ENCODE data around the gene RCE1. TPM values are rescaled to one million over a fixed set of nuclear protein-coding genes. Genes with fewer than 3 reads are reported as not detected.

The RCE1 gene
- total and polyA plus RNA-seq, 10 donors = 10.0 to 27.9 (median 17.7) TPM

DNA sequence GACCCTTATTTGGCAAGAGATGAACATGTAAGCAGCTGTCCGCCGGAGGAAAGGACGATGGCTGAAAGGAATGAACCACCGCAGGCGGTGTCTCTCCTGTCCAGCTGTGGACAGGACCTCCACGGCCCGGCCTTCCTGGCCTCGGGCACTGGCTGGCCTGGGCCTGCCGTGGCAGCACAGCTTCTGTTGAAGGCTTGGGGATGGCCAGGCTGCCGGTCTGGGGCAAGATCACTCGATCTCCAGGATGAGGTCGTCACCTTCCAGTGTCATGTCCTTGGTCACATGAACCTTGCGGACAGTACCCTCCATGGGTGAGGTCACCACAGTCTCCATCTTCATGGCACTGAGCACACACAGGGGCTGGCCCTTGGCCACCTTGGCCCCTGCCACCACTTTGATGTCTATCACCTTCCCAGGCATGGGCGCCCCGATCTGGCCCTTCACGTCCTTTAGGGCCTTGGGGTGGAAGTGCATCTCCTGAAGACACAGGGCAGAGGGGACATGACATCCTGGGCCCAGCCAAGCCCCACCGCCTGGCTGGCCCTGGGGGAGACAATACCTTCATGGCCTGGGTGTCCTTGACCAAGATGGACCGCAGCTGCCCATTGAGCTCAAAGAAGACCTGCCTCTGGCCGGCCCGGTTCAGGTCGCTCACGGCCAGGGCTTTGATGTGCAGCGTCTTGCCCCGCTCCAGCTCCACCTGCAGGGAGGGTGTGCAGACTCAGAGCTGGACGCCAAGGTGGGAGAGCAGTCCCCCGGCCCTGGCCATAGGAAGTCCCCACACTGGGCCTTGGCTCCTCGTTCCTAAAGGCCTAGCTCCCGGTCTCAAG is 5.6 kb downstream of the RCE1 start:
- H3K4me1 ChIP-seq = peaks cover 7 to 34% (median 19%) of the 10 kb centered on the region in 6 donors
- intact Hi-C loops (cut with DNase I; ENCODE audit: low total_unique reads) = no loop called here
- H3K4me3 ChIP-seq = no peak overlapping the region
- DNase-seq = peak; percentile 70
- 88 to 95% (median 91%) methylated on average over 13 to 28 of the region's 28 CpGs for WGBS, 5 donors
- H3K27me3 ChIP-seq (replicated peaks in 1 of 7) = no peaks in the 10 kb centered on the region
- no peaks in the 10 kb centered on the region for H3K9me3 ChIP-seq
- no peak overlapping the region for H3K27ac ChIP-seq
- H3K36me3 ChIP-seq = peaks cover 0 to 49% (median 28%) of the 10 kb centered on the region in 6 donors
- TF ChIP-seq, protein P1, sequence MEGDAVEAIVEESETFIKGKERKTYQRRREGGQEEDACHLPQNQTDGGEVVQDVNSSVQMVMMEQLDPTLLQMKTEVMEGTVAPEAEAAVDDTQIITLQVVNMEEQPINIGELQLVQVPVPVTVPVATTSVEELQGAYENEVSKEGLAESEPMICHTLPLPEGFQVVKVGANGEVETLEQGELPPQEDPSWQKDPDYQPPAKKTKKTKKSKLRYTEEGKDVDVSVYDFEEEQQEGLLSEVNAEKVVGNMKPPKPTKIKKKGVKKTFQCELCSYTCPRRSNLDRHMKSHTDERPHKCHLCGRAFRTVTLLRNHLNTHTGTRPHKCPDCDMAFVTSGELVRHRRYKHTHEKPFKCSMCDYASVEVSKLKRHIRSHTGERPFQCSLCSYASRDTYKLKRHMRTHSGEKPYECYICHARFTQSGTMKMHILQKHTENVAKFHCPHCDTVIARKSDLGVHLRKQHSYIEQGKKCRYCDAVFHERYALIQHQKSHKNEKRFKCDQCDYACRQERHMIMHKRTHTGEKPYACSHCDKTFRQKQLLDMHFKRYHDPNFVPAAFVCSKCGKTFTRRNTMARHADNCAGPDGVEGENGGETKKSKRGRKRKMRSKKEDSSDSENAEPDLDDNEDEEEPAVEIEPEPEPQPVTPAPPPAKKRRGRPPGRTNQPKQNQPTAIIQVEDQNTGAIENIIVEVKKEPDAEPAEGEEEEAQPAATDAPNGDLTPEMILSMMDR (IDR thresholded peaks at IDR 0.05 in 8 of 11, conservative IDR thresholded peaks at IDR 0.05 in 3 of 11) = no peak
- TF ChIP-seq POLR2AphosphoS5 (IDR thresholded peaks at IDR 0.05) = peak in 1 of 3 donors; percentile 55

DNA sequence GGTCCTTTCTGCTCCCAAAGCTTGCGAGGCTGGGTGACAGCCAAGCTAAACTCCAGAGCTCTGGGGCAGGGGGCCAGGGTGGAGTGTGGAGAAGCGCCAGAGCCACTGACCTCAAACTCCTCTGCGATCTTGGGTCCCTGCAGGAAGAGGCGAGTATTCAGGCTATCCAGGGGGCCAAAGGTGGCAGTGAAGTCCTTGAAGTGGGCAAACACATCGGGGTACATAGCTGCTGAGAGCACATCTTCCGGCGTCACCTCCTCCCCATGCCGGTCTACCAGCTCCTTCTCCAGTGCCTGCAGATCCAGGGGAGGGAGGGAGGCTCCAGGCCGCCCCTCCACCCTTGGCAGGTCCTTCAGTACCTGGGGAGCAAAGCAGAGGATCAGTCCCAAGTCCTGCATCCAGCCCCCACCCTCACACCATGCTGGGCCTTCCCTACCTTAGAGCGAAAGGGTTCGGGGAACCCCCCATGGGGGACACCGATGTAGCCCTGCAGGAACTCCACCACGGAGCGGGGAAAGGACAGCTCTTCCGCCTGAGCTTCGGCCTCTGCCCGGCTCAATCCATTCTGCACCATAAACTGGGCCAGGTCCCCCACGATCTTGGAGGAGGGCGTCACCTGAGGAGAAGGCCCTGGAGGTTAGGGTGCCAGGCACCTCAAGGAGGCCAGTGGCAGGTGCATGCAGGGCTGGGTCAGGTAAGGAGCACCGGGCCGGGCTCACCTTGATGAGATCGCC is 6.4 kb downstream of the RCE1 start:
- Histone ChIP-seq H3K9me3 (no peaks in the 10 kb centered on the region), H3K27me3 (replicated peaks in 1 of 7) (no peaks in the 10 kb centered on the region), H3K27ac (no peak overlapping the region), H3K4me1 (peaks cover 0 to 26% (median 12%) of the 10 kb centered on the region in 6 donors), H3K4me3 (no peak overlapping the region), H3K36me3 (peaks cover 0 to 49% (median 28%) of the 10 kb centered on the region in 6 donors)
- WGBS, 5 donors = 87 to 95% (median 93%) methylated on average over 16 to 22 of the region's 22 CpGs
- intact Hi-C loops (cut with DNase I; ENCODE audit: low total_unique reads) = no loop called here
- TF ChIP-seq POLR2A (IDR thresholded peaks at IDR 0.05) (no peak), POLR2AphosphoS5 (IDR thresholded peaks at IDR 0.05) (no peak)
- TF ChIP-seq, protein P1 (IDR thresholded peaks at IDR 0.05 in 8 of 11, conservative IDR thresholded peaks at IDR 0.05 in 3 of 11) = no peak
- DNase-seq = peak; percentile 58

DNA sequence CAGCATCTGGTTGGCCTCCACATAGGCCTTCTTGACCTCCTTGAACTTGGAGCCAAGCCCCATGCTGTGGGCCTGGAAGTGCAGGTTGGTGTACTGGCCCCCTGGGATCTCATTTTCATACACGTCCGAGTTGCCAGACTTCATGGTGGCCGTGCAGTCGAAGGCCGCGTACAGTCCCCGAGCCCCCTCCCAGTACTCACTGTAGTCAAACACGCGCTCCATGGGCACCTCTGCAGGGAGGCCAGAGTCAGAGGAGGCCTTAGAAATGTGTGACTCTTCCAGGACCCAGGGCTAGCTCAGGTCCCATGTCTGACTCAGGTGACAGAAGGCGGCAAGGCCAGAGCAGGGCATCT is 7.0 kb downstream of the RCE1 start:
- no peak overlapping the region for H3K4me3 ChIP-seq
- peaks cover 0 to 24% (median 8%) of the 10 kb centered on the region in 6 donors for H3K4me1 ChIP-seq
- WGBS, 5 donors = 90 to 97% (median 93%) methylated on average over 8 to 10 of the region's 10 CpGs
- intact Hi-C loops (cut with DNase I; ENCODE audit: low total_unique reads) = no loop called here
- no peaks in the 10 kb centered on the region for H3K9me3 ChIP-seq
- peak; percentile 64 for DNase-seq
- H3K27ac ChIP-seq = no peak overlapping the region
- no peaks in the 10 kb centered on the region for H3K27me3 ChIP-seq (replicated peaks in 1 of 7)
- TF ChIP-seq, protein P1 (IDR thresholded peaks at IDR 0.05 in 8 of 11, conservative IDR thresholded peaks at IDR 0.05 in 3 of 11) = no peak
- peaks cover 0 to 43% (median 27%) of the 10 kb centered on the region in 6 donors for H3K36me3 ChIP-seq

Data from spleen (tissue), 11 donors.